ENCODE measurements around the gene C17orf67. TPM values are rescaled to one million over a fixed set of nuclear protein-coding genes. Genes with fewer than 3 reads are reported as not detected.

Gene C17orf67
- total and polyA plus RNA-seq, 4 donors: 0.64 to 2.8 (median 1.7) TPM

GRCh38 chr17:56782338-56782737, 51.4 kb downstream of the C17orf67 start:
- no peak for DNase-seq
- no peak overlapping the region for H3K27ac ChIP-seq (ENCODE audit: low read depth in 1 of 2, low read length in 1 of 2)
- no peak overlapping the region for H3K9ac ChIP-seq (ENCODE audit: insufficient read depth in 1 of 2, low read length in 2 of 2)
- H3K27me3 ChIP-seq (ENCODE audit: control insufficient read depth in 3 of 3, insufficient read depth in 3 of 3, low read length in 2 of 3): peaks cover 0 to 21% (median 3%) of the 10 kb centered on the region in 3 donors
- H3K36me3 ChIP-seq (ENCODE audit: control insufficient read depth in 4 of 4, insufficient read depth in 4 of 4, low read length in 4 of 4): no peaks in the 10 kb centered on the region
- H3K9me3 ChIP-seq (ENCODE audit: control insufficient read depth in 4 of 4, insufficient read depth in 3 of 4, low read length in 3 of 4): no peaks in the 10 kb centered on the region
- no peak overlapping the region for H3K4me3 ChIP-seq
- H3K4me1 ChIP-seq (ENCODE audit: control insufficient read depth in 5 of 5, insufficient read depth in 5 of 5, low read length in 5 of 5): peaks cover 0 to 11% (median 2%) of the 10 kb centered on the region in 5 donors
- no peak for ATAC-seq (ENCODE audit: insufficient read depth, low FRiP score)
- TF ChIP-seq, protein P1, sequence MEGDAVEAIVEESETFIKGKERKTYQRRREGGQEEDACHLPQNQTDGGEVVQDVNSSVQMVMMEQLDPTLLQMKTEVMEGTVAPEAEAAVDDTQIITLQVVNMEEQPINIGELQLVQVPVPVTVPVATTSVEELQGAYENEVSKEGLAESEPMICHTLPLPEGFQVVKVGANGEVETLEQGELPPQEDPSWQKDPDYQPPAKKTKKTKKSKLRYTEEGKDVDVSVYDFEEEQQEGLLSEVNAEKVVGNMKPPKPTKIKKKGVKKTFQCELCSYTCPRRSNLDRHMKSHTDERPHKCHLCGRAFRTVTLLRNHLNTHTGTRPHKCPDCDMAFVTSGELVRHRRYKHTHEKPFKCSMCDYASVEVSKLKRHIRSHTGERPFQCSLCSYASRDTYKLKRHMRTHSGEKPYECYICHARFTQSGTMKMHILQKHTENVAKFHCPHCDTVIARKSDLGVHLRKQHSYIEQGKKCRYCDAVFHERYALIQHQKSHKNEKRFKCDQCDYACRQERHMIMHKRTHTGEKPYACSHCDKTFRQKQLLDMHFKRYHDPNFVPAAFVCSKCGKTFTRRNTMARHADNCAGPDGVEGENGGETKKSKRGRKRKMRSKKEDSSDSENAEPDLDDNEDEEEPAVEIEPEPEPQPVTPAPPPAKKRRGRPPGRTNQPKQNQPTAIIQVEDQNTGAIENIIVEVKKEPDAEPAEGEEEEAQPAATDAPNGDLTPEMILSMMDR (IDR thresholded peaks at IDR 0.05; ENCODE audit: control extremely low read depth, extremely low read depth): no peak

GRCh38 chr17:56781906-56782305, 51.8 kb downstream of the C17orf67 start:
- no peak overlapping the region for H3K9ac ChIP-seq (ENCODE audit: insufficient read depth in 1 of 2, low read length in 2 of 2)
- H3K4me1 ChIP-seq (ENCODE audit: control insufficient read depth in 5 of 5, insufficient read depth in 5 of 5, low read length in 5 of 5): peaks cover 0 to 11% (median 2%) of the 10 kb centered on the region in 5 donors
- no peak overlapping the region for H3K4me3 ChIP-seq
- WGBS, 2 donors: 54 to 57% methylated on average over 6 of the region's 6 CpGs
- no peaks in the 10 kb centered on the region for H3K36me3 ChIP-seq (ENCODE audit: control insufficient read depth in 4 of 4, insufficient read depth in 4 of 4, low read length in 4 of 4)
- TF ChIP-seq, protein P1 (IDR thresholded peaks at IDR 0.05; ENCODE audit: control extremely low read depth, extremely low read depth): no peak
- H3K27ac ChIP-seq (ENCODE audit: low read depth in 1 of 2, low read length in 1 of 2): no peak overlapping the region
- peaks cover 0 to 21% (median 3%) of the 10 kb centered on the region in 3 donors for H3K27me3 ChIP-seq (ENCODE audit: control insufficient read depth in 3 of 3, insufficient read depth in 3 of 3, low read length in 2 of 3)
- DNase-seq: no peak
- no peak for ATAC-seq (ENCODE audit: insufficient read depth, low FRiP score)
- no peaks in the 10 kb centered on the region for H3K9me3 ChIP-seq (ENCODE audit: control insufficient read depth in 4 of 4, insufficient read depth in 3 of 4, low read length in 3 of 4)

DNA sequence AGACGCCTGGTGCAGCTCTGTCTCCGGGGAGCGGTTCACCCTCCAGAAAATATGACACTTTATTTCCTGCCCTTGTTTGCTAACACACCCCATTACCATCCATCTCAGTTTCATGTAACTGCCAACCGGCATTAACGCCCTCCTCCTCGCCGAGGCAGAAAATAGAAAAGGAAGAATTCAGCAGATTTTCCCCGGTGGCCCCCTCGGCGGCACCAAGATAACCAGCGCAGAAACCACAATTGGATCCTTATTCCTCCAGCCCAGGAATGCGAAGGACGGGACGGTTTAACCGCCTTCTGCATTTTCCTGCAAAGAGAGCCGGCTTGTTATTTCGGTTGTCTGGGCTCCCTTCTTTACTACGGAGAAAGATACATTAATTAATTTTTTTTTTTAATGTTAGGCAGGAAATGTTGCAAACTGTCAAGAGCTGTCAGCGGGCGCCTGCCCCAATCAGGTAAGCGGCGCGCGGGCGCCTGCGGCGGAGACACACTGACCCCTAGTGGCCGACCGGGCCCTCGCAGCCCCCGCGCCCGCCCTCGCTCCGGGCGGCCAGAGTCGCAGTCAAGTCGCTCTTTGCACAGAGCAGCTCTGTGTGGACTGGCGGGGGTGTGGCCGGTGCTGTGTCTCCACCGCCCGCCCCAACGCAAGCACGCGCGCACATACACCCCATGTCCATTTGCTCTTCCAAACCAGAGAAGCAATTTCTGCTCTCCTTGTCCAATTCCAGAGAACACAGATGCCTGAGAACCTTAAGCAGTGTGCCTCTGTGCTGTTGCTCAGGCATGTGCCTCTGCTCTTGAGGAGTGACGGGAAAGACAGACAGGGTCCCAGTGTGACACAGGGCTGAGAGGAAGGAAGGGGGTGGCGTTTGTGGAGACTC, 53.6 kb downstream of the C17orf67 start:
- H3K9ac ChIP-seq (ENCODE audit: insufficient read depth in 1 of 2, low read length in 2 of 2): peak overlapping the region in 1 of 2 donors; percentile 20
- H3K27me3 ChIP-seq (ENCODE audit: control insufficient read depth in 3 of 3, insufficient read depth in 3 of 3, low read length in 2 of 3): peaks cover 0 to 21% (median 3%) of the 10 kb centered on the region in 3 donors
- 1% methylated on average over 48 of the region's 48 CpGs for WGBS, 2 donors
- no peaks in the 10 kb centered on the region for H3K9me3 ChIP-seq (ENCODE audit: control insufficient read depth in 4 of 4, insufficient read depth in 3 of 4, low read length in 3 of 4)
- H3K4me3 ChIP-seq: no peak overlapping the region
- TF ChIP-seq, protein P1 (IDR thresholded peaks at IDR 0.05; ENCODE audit: control extremely low read depth, extremely low read depth): peak; percentile 93
- ATAC-seq (ENCODE audit: insufficient read depth, low FRiP score): peak; percentile 96
- peak; percentile 63 to 78 (median 77) for DNase-seq
- no peak overlapping the region for H3K27ac ChIP-seq (ENCODE audit: low read depth in 1 of 2, low read length in 1 of 2)
- H3K4me1 ChIP-seq (ENCODE audit: control insufficient read depth in 5 of 5, insufficient read depth in 5 of 5, low read length in 5 of 5): peaks cover 0 to 11% (median 2%) of the 10 kb centered on the region in 5 donors
- no peaks in the 10 kb centered on the region for H3K36me3 ChIP-seq (ENCODE audit: control insufficient read depth in 4 of 4, insufficient read depth in 4 of 4, low read length in 4 of 4)

Data from lung (tissue), 12 donors.